NCI-H69 (cell line): ENCODE measurements around the gene GATA6.
A peak's percentile ranks its signal among the peaks of the same experiment; 100 is the strongest.
"Not testable (repeated sequence)": the region's sequence is repeated elsewhere in the genome, so short reads cannot be mapped to it uniquely, and the experiment has no call there.

Experiments
- DNase-seq: peaks from one replicate; lab custom pipeline; 2025; lab: John Stamatoyannopoulos, UW

Gene GATA6

DNA sequence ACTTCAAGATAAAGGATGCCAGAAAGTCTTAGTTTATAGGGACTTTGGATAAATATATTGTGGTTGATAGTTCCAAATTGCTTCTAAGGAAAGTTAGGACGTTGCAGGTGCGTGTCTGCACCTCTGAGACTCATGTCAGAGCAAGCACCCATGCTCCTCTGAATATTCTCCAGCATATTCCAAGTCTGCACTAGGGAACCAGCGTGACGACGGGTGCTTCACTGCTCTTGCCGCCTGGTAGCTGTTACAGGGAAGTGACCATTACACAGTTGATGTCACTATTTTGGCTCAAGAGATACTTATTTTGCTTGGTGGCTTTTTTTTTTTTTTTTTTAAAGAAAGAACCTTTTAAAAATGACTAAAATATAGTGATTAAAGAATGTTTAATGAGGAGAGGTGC lies 35.6 kb downstream of the GATA6 start:
- DNase-seq = no peak

DNA sequence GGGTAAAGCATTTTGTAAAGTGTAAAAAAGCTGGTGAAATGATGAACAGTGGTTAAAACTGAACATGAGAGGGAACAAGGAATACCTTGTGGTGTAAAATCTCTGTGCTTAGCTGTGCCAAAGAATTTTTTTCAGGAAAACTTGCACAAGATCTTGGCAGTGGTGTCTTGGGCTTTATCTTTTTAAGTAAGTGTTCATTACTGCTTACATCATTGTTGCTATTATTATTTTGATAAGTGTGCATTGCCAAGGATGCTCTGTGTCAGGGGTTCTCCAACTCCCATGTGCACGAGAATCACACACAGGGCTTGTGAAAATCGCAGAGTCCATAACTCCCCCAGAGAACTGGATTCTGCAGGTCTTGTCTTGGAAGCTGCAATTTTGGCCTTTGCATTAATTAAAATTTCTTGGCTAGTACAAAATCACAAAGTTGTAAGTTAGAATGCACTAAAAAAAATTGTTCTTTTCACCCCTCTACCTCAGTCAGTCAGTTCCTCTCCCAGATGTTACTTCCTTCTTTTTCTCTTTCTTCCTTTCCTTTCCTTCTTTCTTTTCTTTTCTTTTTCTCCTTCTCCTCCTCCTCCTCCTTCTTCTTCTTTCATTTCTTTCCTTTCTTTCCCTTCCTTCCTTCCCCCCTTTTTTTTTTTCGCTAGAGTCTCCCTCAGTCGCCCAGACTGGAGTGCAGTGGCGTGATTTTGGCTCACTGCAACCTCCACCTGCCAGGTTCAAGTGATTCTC lies 37.8 kb downstream of the GATA6 start:
- DNase-seq = no peak

GRCh38 chr18:22210311-22210754 lies 40.9 kb downstream of the GATA6 start:
- DNase-seq = no peak

DNA sequence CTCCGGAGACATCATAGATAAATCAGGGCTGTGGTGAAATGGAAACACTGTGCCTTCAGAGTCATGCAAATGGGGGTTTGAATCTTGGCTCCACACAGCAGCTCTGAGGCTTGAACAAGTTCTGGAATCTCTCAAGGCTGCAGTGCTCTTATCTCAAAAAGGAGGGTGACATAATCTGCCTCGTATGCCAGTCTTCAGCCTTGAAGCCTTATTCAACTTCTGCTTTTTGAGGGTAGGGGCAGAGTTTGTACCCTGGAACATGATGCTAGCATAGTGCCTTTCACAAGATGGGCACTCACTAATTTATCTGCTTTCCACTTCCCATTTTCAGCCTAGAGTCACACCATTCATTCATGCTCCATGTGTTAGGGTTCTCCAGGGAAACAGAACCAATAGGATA lies 42.3 kb downstream of the GATA6 start:
- DNase-seq = no peak

GRCh38 chr18:22213333-22213973 lies 44.1 kb downstream of the GATA6 start:
- DNase-seq = no peak

GRCh38 chr18:22214731-22215528 lies 45.5 kb downstream of the GATA6 start:
- DNase-seq = no peak

GRCh38 chr18:22218835-22219234 lies 49.4 kb downstream of the GATA6 start:
- DNase-seq = no peak

- DNase-seq = peak; percentile 10
These were observed 50.4 kb downstream of the GATA6 start for GRCh38 chr18:22219568-22220355.

- DNase-seq = not testable (repeated sequence)
These were observed 51.2 kb downstream of the GATA6 start for GRCh38 chr18:22220585-22220984.

DNA sequence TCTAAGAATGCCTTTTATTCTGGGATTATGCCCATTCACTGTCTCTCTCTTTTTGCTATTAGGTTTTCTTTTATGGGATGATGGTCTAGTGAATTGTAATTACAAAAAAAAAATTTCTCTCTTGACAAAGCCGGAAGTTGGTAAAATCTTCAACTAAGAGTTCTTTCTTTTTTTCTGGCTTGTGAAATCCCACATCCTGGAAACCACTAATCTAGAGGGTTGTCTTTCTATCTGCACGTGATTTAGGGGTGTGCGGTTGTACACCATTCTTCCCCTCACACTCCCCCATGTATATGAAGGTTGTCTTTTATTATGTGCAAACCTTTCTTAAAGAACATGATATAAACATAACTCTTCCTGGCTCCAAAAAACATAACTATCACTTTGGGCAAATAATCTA lies 52.0 kb downstream of the GATA6 start:
- DNase-seq = no peak

- peak; percentile 37 for DNase-seq
These were observed 54.0 kb downstream of the GATA6 start for GRCh38 chr18:22223254-22223964.

GRCh38 chr18:22223965-22224322 lies 54.6 kb downstream of the GATA6 start:
- no peak for DNase-seq

DNA sequence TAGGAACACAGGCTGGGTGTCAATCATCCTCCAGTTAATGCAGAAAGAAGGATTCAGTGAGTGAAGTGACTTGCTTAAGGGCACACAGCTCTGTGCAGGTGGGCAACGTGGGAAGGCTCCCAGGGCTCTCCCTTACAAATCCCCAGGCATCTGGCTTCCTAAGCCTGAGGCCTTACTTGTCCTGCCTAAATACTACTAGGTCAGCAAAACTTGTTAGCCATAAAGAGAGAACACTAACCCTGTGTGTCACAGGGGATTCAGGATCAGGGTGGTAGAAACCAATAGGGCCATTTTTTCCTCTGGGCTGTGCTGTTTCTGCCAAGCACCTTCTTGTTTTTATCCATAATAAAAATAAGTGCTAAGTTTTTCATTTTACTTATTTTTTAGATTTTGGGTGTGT lies 55.0 kb downstream of the GATA6 start:
- DNase-seq = no peak

- DNase-seq = no peak
These were observed 57.4 kb downstream of the GATA6 start for GRCh38 chr18:22226801-22227200.

- DNase-seq = no peak
These were observed 59.6 kb downstream of the GATA6 start for GRCh38 chr18:22228976-22229375.

DNA sequence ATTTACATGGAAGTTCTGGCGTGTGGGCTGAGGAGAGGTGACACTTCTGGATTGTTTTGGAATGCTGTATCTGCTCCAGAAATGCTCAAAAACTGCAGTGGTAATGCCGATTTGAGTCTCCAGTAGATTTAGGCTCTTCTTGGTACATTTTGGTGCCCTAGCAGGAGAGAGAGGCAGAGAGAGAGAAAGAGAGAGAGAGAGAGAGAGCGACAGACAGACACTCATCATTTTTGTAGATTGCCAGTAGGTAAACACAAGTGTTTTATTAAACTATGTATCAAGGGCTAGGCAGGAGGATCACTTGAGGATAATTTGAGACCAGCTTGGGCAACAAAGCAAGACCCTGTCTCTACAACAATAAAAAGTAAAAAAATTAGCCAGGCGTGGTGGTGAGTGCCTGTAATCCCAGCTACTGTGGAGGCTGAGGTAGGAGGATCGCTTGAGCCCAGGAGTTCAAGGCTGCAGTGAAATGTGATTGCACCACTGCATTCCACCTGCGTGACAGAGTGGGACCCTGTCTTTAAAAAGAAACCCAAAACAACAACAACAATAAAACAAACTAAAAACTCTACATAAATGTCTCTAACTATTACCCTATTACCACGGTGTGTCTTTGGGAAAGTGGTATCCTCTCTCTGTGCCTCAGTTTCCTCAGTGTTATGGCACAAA lies 60.2 kb downstream of the GATA6 start:
- DNase-seq = no peak

GRCh38 chr18:22230471-22230945 lies 61.1 kb downstream of the GATA6 start:
- no peak for DNase-seq

DNA sequence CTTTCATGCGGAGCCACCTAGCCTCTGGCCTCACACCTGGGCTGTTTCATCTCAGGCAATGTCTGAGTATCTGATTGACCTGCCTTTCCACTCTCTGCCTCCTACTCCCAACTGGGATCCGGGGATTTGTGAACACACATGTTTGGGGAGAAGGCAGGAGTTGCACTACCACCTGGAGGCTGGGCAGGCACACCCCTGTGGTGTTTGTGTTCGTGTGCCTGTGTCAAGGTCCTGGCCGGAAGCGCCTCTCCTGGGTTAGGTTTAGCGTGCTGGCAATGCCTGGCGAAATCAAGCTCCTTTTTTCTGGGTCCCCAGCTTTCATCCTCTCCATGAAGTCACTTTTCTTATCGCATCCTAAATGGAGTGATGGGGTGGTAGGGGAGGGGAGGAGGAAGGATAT lies 63.9 kb downstream of the GATA6 start:
- no peak for DNase-seq

DNA sequence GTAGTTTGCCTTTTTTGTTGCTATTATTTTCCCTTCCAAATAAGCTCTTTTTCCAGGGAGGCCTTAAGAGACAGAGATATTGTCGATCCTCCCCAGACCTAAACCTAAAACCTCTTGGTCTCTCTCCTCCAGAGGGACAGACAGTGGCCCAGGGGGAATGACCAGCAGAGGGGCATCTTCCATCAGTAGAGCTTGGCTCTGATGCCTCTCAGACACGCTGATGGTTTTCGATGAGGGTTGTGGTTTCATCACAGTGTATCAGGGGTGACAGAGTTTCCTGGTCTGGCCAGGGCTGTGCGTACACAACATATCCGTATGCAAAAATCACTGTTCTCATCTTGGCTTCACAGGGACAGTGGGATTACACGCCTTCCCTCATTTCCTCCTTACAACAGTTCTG lies 68.6 kb downstream of the GATA6 start:
- DNase-seq = no peak

GRCh38 chr18:22238681-22239080 lies 69.3 kb downstream of the GATA6 start:
- no peak for DNase-seq

DNA sequence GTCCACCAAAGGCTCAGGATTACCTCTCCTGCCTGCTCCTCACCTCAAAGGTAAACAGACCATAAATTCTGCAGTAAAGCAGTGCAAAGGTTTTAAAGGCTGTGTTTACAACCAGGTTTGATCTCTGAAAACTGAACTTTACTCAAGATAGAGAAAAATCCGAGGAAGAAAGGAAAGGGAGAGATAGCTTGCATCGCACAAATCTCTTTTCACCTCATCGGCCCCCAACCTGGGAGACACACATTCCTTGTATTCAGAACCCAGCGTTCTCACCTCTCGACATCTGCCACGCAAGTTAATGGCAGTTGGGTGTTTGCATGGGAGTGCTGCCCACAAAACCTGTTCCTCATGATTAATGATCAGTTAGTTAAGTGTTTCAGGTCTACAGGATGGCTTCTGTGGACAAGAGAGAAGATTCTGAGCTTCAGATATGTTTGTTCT lies 72.6 kb downstream of the GATA6 start:
- peak; percentile 12 for DNase-seq
